HEK293 (cell line): Measurements from ENCODE around the gene RPS21.
A peak's percentile ranks its signal among the peaks of the same experiment; 100 is the strongest.

ENCODE experiments used
- CTCF ChIA-PET: fragments of 350-600 bp; formaldehyde crosslinking; extraction: SDS; loops from one replicate; lab custom pipeline; 2021; ENCODE audit warnings: antibody characterized with exemption; lab: Yijun Ruan, JAX
- POLR2A ChIA-PET: fragments of 300-600 bp; formaldehyde crosslinking; extraction: SDS; loops from one replicate; lab custom pipeline; 2020; ENCODE audit warnings: antibody characterized with exemption, inconsistent platforms; lab: Yijun Ruan, JAX
- H3K27ac ChIP-seq: fragments of 200-500 bp; sonication (Bioruptor generic); 2 replicates; pipeline ENCODE4 v1.5.1; 2014; ENCODE audit warnings: low read depth, low read length, control low read depth, inconsistent platforms; ENCODE audit errors: extremely low read depth
- H3K36me3 ChIP-seq, 2 experiments: fragments of 200-500 bp in 1 of 2; sonication (Bioruptor generic) in 1 of 2; 1 replicate in 1 of 2; 2 replicates in 1 of 2; pipeline ENCODE4 v1.5.1; 2014 to 2017; ENCODE audit warnings: inconsistent platforms in 2 of 2, low read length in 2 of 2; ENCODE audit not compliant: control insufficient read depth in 2 of 2, insufficient read depth in 1 of 2
- H3K4me1 ChIP-seq: fragments of 200-500 bp; sonication (Bioruptor generic); 2 replicates; pipeline ENCODE4 v1.5.1; 2014; ENCODE audit warnings: mild to moderate bottlenecking, low read length, inconsistent platforms; ENCODE audit not compliant: control insufficient read depth, insufficient read depth
- H3K4me3 ChIP-seq: 2 replicates; pipeline ENCODE4 v1.5.1; 2011; ENCODE audit warnings: low read depth, mild to moderate bottlenecking, control low read depth, low read length, moderate library complexity
- H3K9me3 ChIP-seq: fragments of 200-500 bp; sonication (Bioruptor generic); 2 replicates; pipeline ENCODE4 v1.5.1; 2014; ENCODE audit warnings: low read depth, low read length, inconsistent platforms; ENCODE audit not compliant: control insufficient read depth, insufficient read depth
- GFI1B ChIP-seq: fragments of 450-650 bp; formaldehyde crosslinking; IDR thresholded peaks from 2 replicates; pipeline ENCODE4 v1.5.1; 2016; ENCODE audit warnings: missing biosample characterization, missing genetic modification characterization
- GLIS1 ChIP-seq: fragments of 450-650 bp; formaldehyde crosslinking; IDR thresholded peaks from 2 replicates; pipeline ENCODE4 v1.5.1; 2016; ENCODE audit warnings: missing biosample characterization, missing genetic modification characterization
- HOXD13 ChIP-seq: sonication (generic); formaldehyde crosslinking; IDR thresholded peaks from 2 replicates; pipeline ENCODE4 v1.8.0; 2022; ENCODE audit warnings: missing genetic modification reagents, borderline replicate concordance
- KLF17 ChIP-seq: fragments of 450-650 bp; formaldehyde crosslinking; IDR thresholded peaks from 2 replicates; pipeline ENCODE4 v1.5.1; 2016; ENCODE audit warnings: missing biosample characterization, missing genetic modification characterization
- PATZ1 ChIP-seq: fragments of 450-650 bp; formaldehyde crosslinking; IDR thresholded peaks from 2 replicates; pipeline ENCODE4 v1.5.1; 2016; ENCODE audit warnings: missing biosample characterization, missing genetic modification characterization
- PRDM4 ChIP-seq: fragments of 450-650 bp; formaldehyde crosslinking; IDR thresholded peaks from 2 replicates; pipeline ENCODE4 v1.5.1; 2017; ENCODE audit warnings: missing biosample characterization, missing genetic modification characterization
- ZBTB8A ChIP-seq: fragments of 450-650 bp; formaldehyde crosslinking; IDR thresholded peaks from 2 replicates; pipeline ENCODE4 v1.5.1; 2016; ENCODE audit warnings: missing biosample characterization, missing genetic modification characterization
- ZNF10 ChIP-seq: fragments of 450-650 bp; formaldehyde crosslinking; IDR thresholded peaks from 2 replicates; pipeline ENCODE4 v1.5.1; 2017; ENCODE audit warnings: missing biosample characterization, missing genetic modification characterization
- ZNF114 ChIP-seq: fragments of 450-650 bp; formaldehyde crosslinking; IDR thresholded peaks from 2 replicates; pipeline ENCODE4 v1.5.0; 2017; ENCODE audit warnings: missing biosample characterization, missing genetic modification characterization
- ZNF394 ChIP-seq: fragments of 450-650 bp; formaldehyde crosslinking; IDR thresholded peaks from 2 replicates; pipeline ENCODE4 v1.5.1; 2016; ENCODE audit warnings: missing biosample characterization, missing genetic modification characterization, mild to moderate bottlenecking, moderate library complexity, borderline replicate concordance
- ZNF501 ChIP-seq: fragments of 450-650 bp; formaldehyde crosslinking; IDR thresholded peaks from 2 replicates; pipeline ENCODE4 v1.5.1; 2016; ENCODE audit warnings: missing biosample characterization, missing genetic modification characterization
- ZNF580 ChIP-seq: fragments of 450-650 bp; formaldehyde crosslinking; IDR thresholded peaks from 2 replicates; pipeline ENCODE4 v1.5.1; 2016; ENCODE audit warnings: missing biosample characterization, missing genetic modification characterization
- ZNF658 ChIP-seq: fragments of 450-650 bp; formaldehyde crosslinking; IDR thresholded peaks from 2 replicates; pipeline ENCODE4; 2016; ENCODE audit warnings: missing biosample characterization, missing genetic modification characterization
- ZNF707 ChIP-seq: fragments of 450-650 bp; formaldehyde crosslinking; IDR thresholded peaks from 2 replicates; pipeline ENCODE4 v1.5.1; 2016; ENCODE audit warnings: missing biosample characterization, missing genetic modification characterization
- TF ChIP-seq, protein P1 (sequence below): fragments of 450-650 bp; formaldehyde crosslinking; IDR thresholded peaks from 2 replicates; pipeline ENCODE4 v1.5.1; 2016; ENCODE audit warnings: missing biosample characterization, missing genetic modification characterization, borderline replicate concordance
- TF ChIP-seq, protein P2 (sequence below): fragments of 450-650 bp; formaldehyde crosslinking; IDR thresholded peaks from 2 replicates; pipeline ENCODE4 v1.5.1; 2016; ENCODE audit warnings: missing biosample characterization, missing genetic modification characterization, low read depth
- TF ChIP-seq, protein P3 (sequence below): fragments of 450-650 bp; formaldehyde crosslinking; IDR thresholded peaks from 2 replicates; pipeline ENCODE4 v1.5.1; 2016; ENCODE audit warnings: missing biosample characterization, missing genetic modification characterization

RPS21 gene

GRCh38 chr20:62381202-62381797, 5.6 kb upstream of the RPS21 start (continued):
- TF ChIP-seq PRDM4 (tag by site-specific recombination) (peak; percentile 24; the same call in 1 of the 2 replicates), ZBTB8A (tag by site-specific recombination) (no peak), ZNF10 (no peak), ZNF501 (no peak), GLIS1 (tag by site-specific recombination) (0 out of 2 replicates have a peak, but pooled peaks have one; percentile 21), PATZ1 (tag by site-specific recombination) (0 out of 2 replicates have a peak, but pooled peaks have one; percentile 8), KLF17 (0 out of 2 replicates have a peak, but pooled peaks have one; percentile 21)
- TF ChIP-seq, protein P1, sequence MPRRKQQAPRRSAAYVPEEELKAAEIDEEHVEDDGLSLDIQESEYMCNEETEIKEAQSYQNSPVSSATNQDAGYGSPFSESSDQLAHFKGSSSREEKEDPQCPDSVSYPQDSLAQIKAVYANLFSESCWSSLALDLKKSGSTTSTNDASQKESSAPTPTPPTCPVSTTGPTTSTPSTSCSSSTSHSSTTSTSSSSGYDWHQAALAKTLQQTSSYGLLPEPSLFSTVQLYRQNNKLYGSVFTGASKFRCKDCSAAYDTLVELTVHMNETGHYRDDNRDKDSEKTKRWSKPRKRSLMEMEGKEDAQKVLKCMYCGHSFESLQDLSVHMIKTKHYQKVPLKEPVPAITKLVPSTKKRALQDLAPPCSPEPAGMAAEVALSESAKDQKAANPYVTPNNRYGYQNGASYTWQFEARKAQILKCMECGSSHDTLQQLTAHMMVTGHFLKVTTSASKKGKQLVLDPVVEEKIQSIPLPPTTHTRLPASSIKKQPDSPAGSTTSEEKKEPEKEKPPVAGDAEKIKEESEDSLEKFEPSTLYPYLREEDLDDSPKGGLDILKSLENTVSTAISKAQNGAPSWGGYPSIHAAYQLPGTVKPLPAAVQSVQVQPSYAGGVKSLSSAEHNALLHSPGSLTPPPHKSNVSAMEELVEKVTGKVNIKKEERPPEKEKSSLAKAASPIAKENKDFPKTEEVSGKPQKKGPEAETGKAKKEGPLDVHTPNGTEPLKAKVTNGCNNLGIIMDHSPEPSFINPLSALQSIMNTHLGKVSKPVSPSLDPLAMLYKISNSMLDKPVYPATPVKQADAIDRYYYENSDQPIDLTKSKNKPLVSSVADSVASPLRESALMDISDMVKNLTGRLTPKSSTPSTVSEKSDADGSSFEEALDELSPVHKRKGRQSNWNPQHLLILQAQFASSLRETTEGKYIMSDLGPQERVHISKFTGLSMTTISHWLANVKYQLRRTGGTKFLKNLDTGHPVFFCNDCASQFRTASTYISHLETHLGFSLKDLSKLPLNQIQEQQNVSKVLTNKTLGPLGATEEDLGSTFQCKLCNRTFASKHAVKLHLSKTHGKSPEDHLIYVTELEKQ (tag by site-specific recombination): no peak
- TF ChIP-seq, protein P2, sequence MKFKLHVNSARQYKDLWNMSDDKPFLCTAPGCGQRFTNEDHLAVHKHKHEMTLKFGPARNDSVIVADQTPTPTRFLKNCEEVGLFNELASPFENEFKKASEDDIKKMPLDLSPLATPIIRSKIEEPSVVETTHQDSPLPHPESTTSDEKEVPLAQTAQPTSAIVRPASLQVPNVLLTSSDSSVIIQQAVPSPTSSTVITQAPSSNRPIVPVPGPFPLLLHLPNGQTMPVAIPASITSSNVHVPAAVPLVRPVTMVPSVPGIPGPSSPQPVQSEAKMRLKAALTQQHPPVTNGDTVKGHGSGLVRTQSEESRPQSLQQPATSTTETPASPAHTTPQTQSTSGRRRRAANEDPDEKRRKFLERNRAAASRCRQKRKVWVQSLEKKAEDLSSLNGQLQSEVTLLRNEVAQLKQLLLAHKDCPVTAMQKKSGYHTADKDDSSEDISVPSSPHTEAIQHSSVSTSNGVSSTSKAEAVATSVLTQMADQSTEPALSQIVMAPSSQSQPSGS (tag by site-specific recombination): 0 out of 2 replicates have a peak, but pooled peaks have one; percentile 25
- TF ChIP-seq, protein P3, sequence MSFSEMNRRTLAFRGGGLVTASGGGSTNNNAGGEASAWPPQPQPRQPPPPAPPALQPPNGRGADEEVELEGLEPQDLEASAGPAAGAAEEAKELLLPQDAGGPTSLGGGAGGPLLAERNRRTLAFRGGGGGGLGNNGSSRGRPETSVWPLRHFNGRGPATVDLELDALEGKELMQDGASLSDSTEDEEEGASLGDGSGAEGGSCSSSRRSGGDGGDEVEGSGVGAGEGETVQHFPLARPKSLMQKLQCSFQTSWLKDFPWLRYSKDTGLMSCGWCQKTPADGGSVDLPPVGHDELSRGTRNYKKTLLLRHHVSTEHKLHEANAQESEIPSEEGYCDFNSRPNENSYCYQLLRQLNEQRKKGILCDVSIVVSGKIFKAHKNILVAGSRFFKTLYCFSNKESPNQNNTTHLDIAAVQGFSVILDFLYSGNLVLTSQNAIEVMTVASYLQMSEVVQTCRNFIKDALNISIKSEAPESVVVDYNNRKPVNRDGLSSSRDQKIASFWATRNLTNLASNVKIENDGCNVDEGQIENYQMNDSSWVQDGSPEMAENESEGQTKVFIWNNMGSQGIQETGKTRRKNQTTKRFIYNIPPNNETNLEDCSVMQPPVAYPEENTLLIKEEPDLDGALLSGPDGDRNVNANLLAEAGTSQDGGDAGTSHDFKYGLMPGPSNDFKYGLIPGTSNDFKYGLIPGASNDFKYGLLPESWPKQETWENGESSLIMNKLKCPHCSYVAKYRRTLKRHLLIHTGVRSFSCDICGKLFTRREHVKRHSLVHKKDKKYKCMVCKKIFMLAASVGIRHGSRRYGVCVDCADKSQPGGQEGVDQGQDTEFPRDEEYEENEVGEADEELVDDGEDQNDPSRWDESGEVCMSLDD: no peak
- TF ChIP-seq, all 188 proteins: peak for 8

GRCh38 chr20:62381842-62382241, 5.1 kb upstream of the RPS21 start:
- Histone ChIP-seq H3K27ac (no peak overlapping the region), H3K4me3 (no peak overlapping the region), H3K9me3 (no peaks in the 10 kb centered on the region), H3K4me1 (no peaks in the 10 kb centered on the region), H3K36me3 (peaks cover 4 to 15% of the 10 kb centered on the region in 2 experiments; a peak in 2 of 3 replicates)
- POLR2A ChIA-PET: interaction anchor here (1.2 to 3.4 kb wide), 5 partner anchors 12 to 80 kb away, joined by 4 to 24 read pairs (median 6); no protein-coding TSS in a partner anchor
- CTCF ChIA-PET: interaction anchor here (0.9 to 2.3 kb wide), 8 partner anchors 12 to 98 kb away, joined by 5 to 32 read pairs (median 10); partner anchors contain the start of gene ADRM1
- TF ChIP-seq ZNF658 (no peak), PATZ1 (tag by site-specific recombination) (no peak), ZNF707 (tag by site-specific recombination) (0 out of 2 replicates have a peak, but pooled peaks have one; percentile 42), GFI1B (tag by site-specific recombination) (no peak), ZNF394 (no peak), ZNF114 (tag by site-specific recombination) (no peak), ZNF580 (tag by site-specific recombination) (peak; percentile 49; the same call in 1 of the 2 replicates), HOXD13 (CRISPR knock-in tag) (no peak)
